ENCODE data around the gene OR10K1. TPM values are rescaled to one million over a fixed set of nuclear protein-coding genes. Genes with fewer than 3 reads are reported as not detected.
"Not testable (repeated sequence)": the region's sequence is repeated elsewhere in the genome, so short reads cannot be mapped to it uniquely, and the experiment has no call there.

Gene OR10K1
- polyA plus RNA-seq, 1 experiment: not detected

GRCh38 chr1:158426137-158426536, 35.5 kb upstream of the OR10K1 start, which contains the start of gene OR10K2:
Gene OR10K2 (minus strand): TSS chr1:158426237. CDS start chr1:158420866, 5,371 bp downstream.
- TF ChIP-seq CTCF (IDR thresholded peaks at IDR 0.05; ENCODE audit: low read depth, low read length): no peak
- no peaks in the 10 kb centered on the region for H3K9me3 ChIP-seq (ENCODE audit: control insufficient read depth, insufficient read depth, low read length)
- H3K27me3 ChIP-seq (ENCODE audit: control insufficient read depth, insufficient read depth, low read length): no peaks in the 10 kb centered on the region
- POLR2A ChIA-PET: no interaction called here
- no peak for DNase-seq (ENCODE audit: low read depth, low spot score)
- H3K27ac ChIP-seq (ENCODE audit: low read depth, low read length): no peak within 1 kb of the TSS
- CTCF ChIA-PET: no interaction called here
- H3K4me3 ChIP-seq (ENCODE audit: low read depth, low read length): no peak within 1 kb of the TSS

GRCh38 chr1:158430163-158430562, 31.5 kb upstream of the OR10K1 start:
- H3K4me3 ChIP-seq (ENCODE audit: low read depth, low read length); H3K27me3 ChIP-seq (ENCODE audit: control insufficient read depth, insufficient read depth, low read length); H3K9me3 ChIP-seq (ENCODE audit: control insufficient read depth, insufficient read depth, low read length); POLR2A ChIA-PET; H3K27ac ChIP-seq (ENCODE audit: low read depth, low read length); DNase-seq (ENCODE audit: low read depth, low spot score); CTCF ChIA-PET: not testable (repeated sequence)

GRCh38 chr1:158434741-158435140, 26.9 kb upstream of the OR10K1 start:
- no peak for TF ChIP-seq CTCF (IDR thresholded peaks at IDR 0.05; ENCODE audit: low read depth, low read length)
- Histone ChIP-seq H3K27ac (ENCODE audit: low read depth, low read length) (no peak overlapping the region), H3K4me3 (ENCODE audit: low read depth, low read length) (no peak overlapping the region), H3K27me3 (ENCODE audit: control insufficient read depth, insufficient read depth, low read length) (no peaks in the 10 kb centered on the region), H3K9me3 (ENCODE audit: control insufficient read depth, insufficient read depth, low read length) (no peaks in the 10 kb centered on the region)
- DNase-seq (ENCODE audit: low read depth, low spot score): no peak
- ChIA-PET POLR2A (no interaction called here), CTCF (no interaction called here)

GRCh38 chr1:158445376-158445775, 16.3 kb upstream of the OR10K1 start:
- no peak overlapping the region for H3K27ac ChIP-seq (ENCODE audit: low read depth, low read length)
- H3K27me3 ChIP-seq (ENCODE audit: control insufficient read depth, insufficient read depth, low read length): no peaks in the 10 kb centered on the region
- TF ChIP-seq CTCF (IDR thresholded peaks at IDR 0.05; ENCODE audit: low read depth, low read length): no peak
- H3K9me3 ChIP-seq (ENCODE audit: control insufficient read depth, insufficient read depth, low read length): no peaks in the 10 kb centered on the region
- no peak for DNase-seq (ENCODE audit: low read depth, low spot score)
- no peak overlapping the region for H3K4me3 ChIP-seq (ENCODE audit: low read depth, low read length)
- CTCF ChIA-PET: no interaction called here
- POLR2A ChIA-PET: no interaction called here

- H3K27me3 ChIP-seq (ENCODE audit: control insufficient read depth, insufficient read depth, low read length): no peaks in the 10 kb centered on the region
- CTCF ChIA-PET: no interaction called here
These were observed 7.1 kb upstream of the OR10K1 start for GRCh38 chr1:158454537-158454936.

More at GRCh38 chr1:158454537-158454936, 7.1 kb upstream of the OR10K1 start:
- no peaks in the 10 kb centered on the region for H3K9me3 ChIP-seq (ENCODE audit: control insufficient read depth, insufficient read depth, low read length)
- H3K27ac ChIP-seq (ENCODE audit: low read depth, low read length): no peak overlapping the region
- DNase-seq (ENCODE audit: low read depth, low spot score): no peak
- POLR2A ChIA-PET: no interaction called here
- no peak overlapping the region for H3K4me3 ChIP-seq (ENCODE audit: low read depth, low read length)
- no peak for TF ChIP-seq CTCF (IDR thresholded peaks at IDR 0.05; ENCODE audit: low read depth, low read length)

Measured in AG04450 (cell line).